ENCODE data around the gene MOXD1.
"Not testable (repeated sequence)": the region's sequence is repeated elsewhere in the genome, so short reads cannot be mapped to it uniquely, and the experiment has no call there.

MOXD1 gene

DNA sequence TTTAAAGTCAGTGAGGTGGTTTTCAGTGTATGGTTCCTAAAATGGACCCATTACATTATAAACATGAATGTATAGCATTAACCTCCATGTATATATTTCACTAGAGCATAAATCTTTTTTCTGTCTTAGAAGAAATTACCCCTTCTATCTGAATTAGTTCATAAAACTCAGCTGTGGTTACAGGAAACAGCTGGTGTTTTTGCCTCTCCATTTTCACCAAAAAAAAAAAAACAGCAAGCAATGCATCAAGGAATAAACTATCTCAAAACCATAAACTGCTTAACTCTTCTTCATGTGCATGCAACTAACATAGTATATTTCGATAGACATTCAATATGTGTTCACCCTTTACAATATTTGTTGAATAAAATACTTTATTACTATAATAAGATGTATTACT is 40.2 kb downstream of the MOXD1 start:
- no peak for DNase-seq (ENCODE audit: low spot score)
- in situ Hi-C loops (cut with MboI; ENCODE audit: low sequenced_read_pairs, unreplicated experiment) = no loop called here
- TF ChIP-seq, protein P1, sequence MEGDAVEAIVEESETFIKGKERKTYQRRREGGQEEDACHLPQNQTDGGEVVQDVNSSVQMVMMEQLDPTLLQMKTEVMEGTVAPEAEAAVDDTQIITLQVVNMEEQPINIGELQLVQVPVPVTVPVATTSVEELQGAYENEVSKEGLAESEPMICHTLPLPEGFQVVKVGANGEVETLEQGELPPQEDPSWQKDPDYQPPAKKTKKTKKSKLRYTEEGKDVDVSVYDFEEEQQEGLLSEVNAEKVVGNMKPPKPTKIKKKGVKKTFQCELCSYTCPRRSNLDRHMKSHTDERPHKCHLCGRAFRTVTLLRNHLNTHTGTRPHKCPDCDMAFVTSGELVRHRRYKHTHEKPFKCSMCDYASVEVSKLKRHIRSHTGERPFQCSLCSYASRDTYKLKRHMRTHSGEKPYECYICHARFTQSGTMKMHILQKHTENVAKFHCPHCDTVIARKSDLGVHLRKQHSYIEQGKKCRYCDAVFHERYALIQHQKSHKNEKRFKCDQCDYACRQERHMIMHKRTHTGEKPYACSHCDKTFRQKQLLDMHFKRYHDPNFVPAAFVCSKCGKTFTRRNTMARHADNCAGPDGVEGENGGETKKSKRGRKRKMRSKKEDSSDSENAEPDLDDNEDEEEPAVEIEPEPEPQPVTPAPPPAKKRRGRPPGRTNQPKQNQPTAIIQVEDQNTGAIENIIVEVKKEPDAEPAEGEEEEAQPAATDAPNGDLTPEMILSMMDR (IDR thresholded peaks at IDR 0.05; ENCODE audit: borderline replicate concordance, control extremely low read depth, extremely low read depth, insufficient read depth, missing control alignments) = no peak

DNA sequence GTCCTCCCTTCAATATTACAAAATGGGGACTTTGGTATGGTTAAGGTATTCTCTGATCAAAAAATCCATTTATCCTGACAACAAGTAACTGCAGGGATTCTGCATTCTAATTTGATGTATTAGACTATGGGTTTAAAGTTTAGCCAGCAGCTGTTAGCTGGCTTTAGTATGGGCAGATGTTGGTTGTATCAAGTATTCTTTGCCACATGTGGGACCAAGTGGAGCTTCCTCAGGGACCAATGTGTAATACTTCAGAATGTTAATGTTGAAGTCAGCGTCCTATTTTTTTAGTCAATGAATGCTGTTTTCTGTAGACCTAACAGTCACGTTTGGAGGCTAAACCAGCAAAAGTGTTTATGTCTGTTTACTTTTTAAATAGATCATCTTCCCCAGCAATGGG is 41.4 kb downstream of the MOXD1 start:
- no peak for DNase-seq (ENCODE audit: low spot score)
- in situ Hi-C loops (cut with MboI; ENCODE audit: low sequenced_read_pairs, unreplicated experiment) = no loop called here
- TF ChIP-seq, protein P1 (IDR thresholded peaks at IDR 0.05; ENCODE audit: borderline replicate concordance, control extremely low read depth, extremely low read depth, insufficient read depth, missing control alignments) = no peak

DNA sequence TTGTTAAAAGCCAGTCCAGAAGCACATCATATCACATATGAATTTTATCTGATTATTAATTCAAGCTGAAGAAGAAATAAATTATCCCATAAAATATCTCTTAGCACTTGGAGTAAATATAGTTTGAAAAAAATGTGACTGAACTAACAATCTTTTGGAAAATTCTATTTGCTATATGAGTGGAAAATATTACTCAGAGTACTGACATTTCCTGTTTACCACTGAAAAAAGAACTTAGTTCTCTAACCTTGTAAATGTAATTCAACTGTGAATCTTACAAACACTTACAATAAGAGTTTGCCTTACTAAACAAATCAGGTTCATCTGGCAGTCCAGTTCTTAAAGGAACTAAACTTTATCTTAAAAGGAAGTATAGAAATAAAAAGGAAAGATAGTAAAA is 44.2 kb downstream of the MOXD1 start:
- DNase-seq (ENCODE audit: low spot score) = no peak
- TF ChIP-seq, protein P1 (IDR thresholded peaks at IDR 0.05; ENCODE audit: borderline replicate concordance, control extremely low read depth, extremely low read depth, insufficient read depth, missing control alignments) = no peak
- in situ Hi-C loops (cut with MboI; ENCODE audit: low sequenced_read_pairs, unreplicated experiment) = no loop called here

DNA sequence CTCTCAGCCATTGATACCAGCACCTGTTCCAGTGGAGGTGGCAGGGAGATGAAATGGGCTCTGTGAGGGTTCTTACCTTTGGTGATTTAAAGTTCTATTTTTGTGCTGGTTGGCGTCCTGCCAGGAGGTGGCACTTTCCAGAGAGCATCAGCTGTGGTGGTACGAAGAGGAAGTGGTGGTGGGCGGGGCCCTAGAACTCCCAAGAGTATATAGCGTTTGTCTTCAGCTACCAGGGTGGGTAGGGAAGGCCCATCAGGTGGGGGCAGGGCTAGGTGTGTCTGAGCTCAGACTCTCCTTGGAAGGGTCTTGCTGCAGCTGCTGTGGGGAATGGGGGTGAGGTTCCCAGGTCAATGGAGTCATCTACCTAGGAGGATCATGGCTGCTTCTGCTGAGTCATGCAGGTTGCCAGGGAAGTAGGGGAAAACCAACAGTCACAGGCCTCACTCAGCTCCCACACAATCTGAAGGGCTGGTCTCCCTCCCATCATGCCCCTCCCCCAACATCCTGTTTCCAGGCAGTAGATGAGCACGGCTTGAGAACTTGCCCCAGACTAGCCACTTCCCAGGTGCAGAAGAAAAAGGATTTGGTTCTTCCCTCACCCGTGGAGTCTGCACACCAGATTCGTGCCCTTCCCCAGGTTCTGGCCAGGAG is 46.6 kb downstream of the MOXD1 start:
- TF ChIP-seq, protein P1 (IDR thresholded peaks at IDR 0.05; ENCODE audit: borderline replicate concordance, control extremely low read depth, extremely low read depth, insufficient read depth, missing control alignments) = no peak
- in situ Hi-C loops (cut with MboI; ENCODE audit: low sequenced_read_pairs, unreplicated experiment) = no loop called here
- DNase-seq (ENCODE audit: low spot score) = no peak

DNA sequence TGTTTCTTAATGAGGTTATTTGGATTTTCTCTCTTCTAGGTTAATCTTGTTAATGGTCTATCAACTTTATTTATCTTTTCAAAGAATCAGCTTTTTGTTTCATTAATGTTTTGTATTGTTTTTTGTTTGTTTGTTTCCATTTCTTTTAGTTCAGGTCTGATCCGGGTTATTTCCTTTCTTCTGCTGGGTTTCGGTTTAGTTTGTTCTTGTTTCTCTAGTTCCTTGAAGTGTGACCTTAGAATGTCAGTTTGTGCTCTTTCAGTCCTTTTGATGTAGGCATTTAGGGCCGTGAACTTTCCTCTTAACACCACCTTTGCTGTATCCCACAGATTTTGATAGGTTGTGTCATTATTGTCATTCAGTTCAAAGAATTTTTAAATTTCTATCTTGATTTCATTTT is 49.3 kb downstream of the MOXD1 start:
- in situ Hi-C loops (cut with MboI; ENCODE audit: low sequenced_read_pairs, unreplicated experiment) = not testable (repeated sequence)

DNA sequence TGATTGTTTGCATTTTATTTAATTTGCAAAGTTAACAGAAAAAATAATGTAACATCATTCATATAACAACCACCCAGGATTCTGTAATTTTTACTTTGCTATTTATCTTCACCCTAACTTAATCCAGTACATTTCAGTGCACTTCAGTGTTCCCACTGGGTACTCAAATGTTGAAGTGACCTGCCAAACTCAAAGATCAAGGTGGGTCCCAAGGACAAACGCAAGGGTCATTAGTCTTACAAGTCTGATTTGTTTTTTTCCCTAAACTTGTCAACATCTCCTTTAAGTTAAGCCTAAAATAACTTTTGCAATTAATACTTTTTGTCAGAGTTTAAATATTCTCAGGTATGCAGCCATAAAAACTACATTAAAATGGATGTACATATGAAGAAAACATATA is 53.0 kb downstream of the MOXD1 start:
- TF ChIP-seq, protein P1 (IDR thresholded peaks at IDR 0.05; ENCODE audit: borderline replicate concordance, control extremely low read depth, extremely low read depth, insufficient read depth, missing control alignments) = no peak
- in situ Hi-C loops (cut with MboI; ENCODE audit: low sequenced_read_pairs, unreplicated experiment) = no loop called here
- DNase-seq (ENCODE audit: low spot score) = no peak

More for the DNA sequence above, 49.3 kb downstream of the MOXD1 start:
- DNase-seq (ENCODE audit: low spot score) = not testable (repeated sequence)

DNA sequence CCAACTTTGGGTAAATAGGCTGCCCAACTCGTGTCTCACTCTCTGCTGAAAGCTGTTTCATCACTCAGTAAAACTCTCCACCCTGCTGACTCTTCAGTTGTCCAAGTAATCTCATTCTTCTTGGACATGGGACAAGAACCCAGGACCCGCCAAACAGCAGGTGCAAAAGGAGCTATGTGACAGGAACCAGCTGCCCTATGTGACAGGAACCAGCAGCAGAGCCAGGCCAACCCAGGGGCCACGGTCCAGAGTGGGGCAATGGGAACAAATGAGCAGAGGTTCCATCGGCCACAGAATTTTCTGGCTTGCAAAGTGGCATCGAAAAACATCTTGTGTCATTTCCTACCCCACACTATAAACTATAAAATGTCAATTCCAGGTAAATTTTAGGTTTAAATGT is 56.5 kb downstream of the MOXD1 start:
- TF ChIP-seq, protein P1 (IDR thresholded peaks at IDR 0.05; ENCODE audit: borderline replicate concordance, control extremely low read depth, extremely low read depth, insufficient read depth, missing control alignments) = no peak
- in situ Hi-C loops (cut with MboI; ENCODE audit: low sequenced_read_pairs, unreplicated experiment) = no loop called here
- DNase-seq (ENCODE audit: low spot score) = no peak
